PC-3 (cell line): Measurements from ENCODE around the gene PKNOX1. TPM values are rescaled to one million over a fixed set of nuclear protein-coding genes. Genes with fewer than 3 reads are reported as not detected.
"Not testable (repeated sequence)": the region's sequence is repeated elsewhere in the genome, so short reads cannot be mapped to it uniquely, and the experiment has no call there.

ENCODE experiments used
- ATAC-seq: fragments of 200-7000 bp; cut with Tn5 transposase; 2 replicates; pipeline ENCODE4 v1.9.1; 2020; ENCODE audit warnings: mild to moderate bottlenecking, moderate library complexity
- Bru-seq: library from RNA; stranded (reverse); fragments of 400-500 nt; gene quantifications from one replicate; lab custom pipeline; 2021; lab: Mats Ljungman, UMichigan
- BruChase-seq, 2 experiments: library from RNA; stranded (reverse); fragments of 400-500 nt; gene quantifications; one replicate each; lab custom pipeline; 2021; lab: Mats Ljungman, UMichigan
- BruUV-seq: library from RNA; stranded (reverse); fragments of 400-500 nt; replicated peaks from 2 replicates; lab custom pipeline; 2021; lab: Mats Ljungman, UMichigan
- CTCF ChIA-PET: fragments of 300-600 bp; sonication (Branson Sonifier 250); formaldehyde crosslinking; loops from one replicate; lab custom pipeline; 2022; ENCODE audit warnings: antibody characterized with exemption; lab: Charles Lee
- POLR2A ChIA-PET: fragments of 300-600 bp; sonication (Branson Sonifier 250); formaldehyde crosslinking; loops from one replicate; lab custom pipeline; 2022; ENCODE audit warnings: antibody characterized with exemption; ENCODE audit not compliant: unreplicated experiment; lab: Charles Lee
- DNase-seq: peaks from one replicate; pipeline ENCODE4 v3.0.0-alpha.2; 2015
- H2AFZ ChIP-seq: fragments of 300-600 bp; sonication (generic); 2 replicates; pipeline ENCODE4 v1.6.0; 2016; ENCODE audit warnings: antibody characterized with exemption, low read length
- H3F3A ChIP-seq: fragments of 300-600 bp; sonication (generic); one replicate; pipeline ENCODE4 v1.6.0; 2017; ENCODE audit warnings: antibody characterized with exemption, low read length, control low read depth, mild to moderate bottlenecking; ENCODE audit not compliant: unreplicated experiment
- H3K27ac ChIP-seq: fragments of 300-600 bp; sonication (generic); 2 replicates; pipeline ENCODE4 v1.5.1; 2016; ENCODE audit warnings: mild to moderate bottlenecking, low read length
- H3K27me3 ChIP-seq: fragments of 300-600 bp; sonication (generic); 2 replicates; pipeline ENCODE4 v1.6.1; 2016; ENCODE audit warnings: low read length, mixed read lengths
- H3K36me3 ChIP-seq: fragments of 300-600 bp; sonication (generic); 2 replicates; pipeline ENCODE4 v1.6.1; 2016; ENCODE audit warnings: low read depth, mixed run types, low read length, mixed read lengths
- H3K4me1 ChIP-seq: fragments of 300-600 bp; sonication (generic); 2 replicates; pipeline ENCODE4 v1.5.1; 2016; ENCODE audit warnings: low read length; ENCODE audit not compliant: insufficient read depth
- H3K4me2 ChIP-seq: fragments of 300-600 bp; sonication (generic); 2 replicates; pipeline ENCODE4 v1.6.0; 2016; ENCODE audit warnings: low read length
- H3K4me3 ChIP-seq: fragments of 300-600 bp; sonication (generic); 2 replicates; pipeline ENCODE4 v1.5.1; 2016; ENCODE audit warnings: mild to moderate bottlenecking, low read length, mixed read lengths
- H3K79me2 ChIP-seq: fragments of 300-600 bp; sonication (generic); 2 replicates; pipeline ENCODE4 v1.6.1; 2017; ENCODE audit warnings: low read length, mixed read lengths
- H3K9ac ChIP-seq: fragments of 300-600 bp; sonication (generic); 2 replicates; pipeline ENCODE4 v1.6.0; 2016; ENCODE audit warnings: mild to moderate bottlenecking, low read length
- H3K9me2 ChIP-seq: fragments of 300-600 bp; sonication (generic); replicated peaks from 2 replicates; pipeline ENCODE4 v1.6.1; 2016; ENCODE audit warnings: mixed run types, low read length, mixed read lengths
- H3K9me3 ChIP-seq: fragments of 300-600 bp; sonication (generic); 2 replicates; pipeline ENCODE4 v1.6.1; 2016; ENCODE audit warnings: low read length, mixed read lengths
- H4K20me1 ChIP-seq: fragments of 300-600 bp; sonication (generic); 2 replicates; pipeline ENCODE4 v1.6.1; 2016; ENCODE audit warnings: low read length, mixed read lengths
- EZH2 ChIP-seq: fragments of 300-600 bp; sonication (generic); IDR thresholded peaks from one replicate; pipeline ENCODE4 v1.6.1; 2017; ENCODE audit warnings: antibody characterized with exemption, mild to moderate bottlenecking, low read length; ENCODE audit not compliant: unreplicated experiment
- EZH2phosphoT487 ChIP-seq: fragments of 300-600 bp; sonication (generic); IDR thresholded peaks from 2 replicates; pipeline ENCODE4 v1.6.1; 2018; ENCODE audit warnings: mild to moderate bottlenecking, antibody characterized with exemption, low read length, borderline replicate concordance
- intact Hi-C: fragments of 100-400 bp; cut with micrococcal nuclease; formaldehyde crosslinking; loops from 2 replicates; pipeline ENCODE4 v1.9.0; 2023
- long read RNA-seq: library from polyadenylated mRNA; unstranded; transcript quantifications from one replicate; pipeline ENCODE4 v2.0.0, GENCODE V29; 2021; ENCODE audit not compliant: unreplicated experiment
- total RNA-seq: library from RNA; depleted of rRNA; stranded (reverse); fragments of >200 nt; gene quantifications from 2 replicates; pipeline ENCODE4 v1.2.3, GENCODE V29; 2014; rRNA removed
- TF ChIP-seq, protein P1 (sequence below): fragments of 300-600 bp; sonication (generic); conservative IDR thresholded peaks from 2 replicates; pipeline ENCODE4 v1.5.1; 2017; ENCODE audit warnings: antibody characterized with exemption, low read depth, mild to moderate bottlenecking, low read length

Gene PKNOX1
- total RNA-seq (14.9 and 19.7 TPM in 2 replicates), Bru-seq, nascent RNA (percentile 71 among the genes with signal in this experiment), BruChase-seq, experiment 1, labeled RNA remaining after a 6-hour chase (percentile 81 among the genes with signal in this experiment), BruChase-seq, experiment 2, labeled RNA remaining after a 2-hour chase (percentile 74 among the genes with signal in this experiment)
- long read RNA-seq, full-length matches to known transcripts: 7 of 24 reads
- long read RNA-seq, partial matches to known transcripts: 4 of 24 reads
- long read RNA-seq, other reads (novel, unspliced or antisense): 13 of 24 reads

DNA sequence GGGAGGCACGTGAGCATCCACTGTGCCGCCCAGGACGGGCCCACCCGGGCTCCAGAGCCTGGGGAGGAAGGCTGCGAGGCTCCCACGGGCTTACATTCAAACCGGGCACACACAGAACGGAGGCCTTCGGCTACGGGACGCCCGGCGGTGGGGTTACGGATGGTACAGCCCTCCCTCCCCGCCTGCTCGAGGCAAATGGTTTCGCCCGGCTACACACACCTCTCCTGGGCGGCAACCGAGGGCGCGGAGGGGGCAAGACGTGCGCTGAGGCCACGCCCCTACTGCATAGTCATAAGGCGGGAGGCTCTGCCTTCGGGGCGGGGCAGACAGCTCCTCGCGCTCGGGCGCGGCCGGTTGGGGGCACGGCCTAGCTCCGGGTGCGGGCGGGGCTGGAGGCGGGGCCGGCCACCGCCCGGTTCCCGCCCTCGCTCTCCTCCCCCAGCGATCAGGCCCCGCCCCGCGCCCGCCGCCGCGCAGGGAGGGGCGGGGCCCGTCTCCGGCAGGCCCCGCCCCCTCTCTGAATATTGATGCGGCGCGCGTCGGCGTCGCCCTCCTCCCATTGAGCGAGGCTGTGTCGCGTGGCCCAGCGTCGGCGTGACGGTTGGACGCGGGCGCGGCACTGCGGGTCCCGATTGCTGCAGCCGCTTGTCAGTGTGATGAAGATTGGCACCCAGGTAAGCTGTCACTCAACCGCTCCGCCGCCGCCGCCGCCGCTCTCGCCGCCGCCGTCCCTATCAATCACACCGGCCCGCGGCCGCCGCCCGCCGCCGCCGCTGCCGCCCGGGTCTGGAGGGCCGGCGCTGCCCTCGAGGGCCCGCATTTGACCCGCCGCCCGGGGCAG is at the start of gene PKNOX1:
TSS of gene PKNOX1 (plus strand) at position 572 of the 841 bp plus-strand sequence. CDS start 29,820 bp downstream, outside the sequence.
- Histone ChIP-seq H3K4me2 (peak within 1 kb of the TSS; percentile 97), H3K9me2 (no peaks in the 10 kb centered on the region), H4K20me1 (no peaks in the 10 kb centered on the region), H3K27ac (peak within 1 kb of the TSS; percentile 40), H3K79me2 (peaks cover 39% of the 10 kb centered on the region), H3K4me1 (peaks cover 16% of the 10 kb centered on the region), H3K9me3 (no peaks in the 10 kb centered on the region), H2AFZ (peak within 1 kb of the TSS; percentile 99), H3K4me3 (peak within 1 kb of the TSS; percentile 80), H3K9ac (peak within 1 kb of the TSS; percentile 88), H3K36me3 (peaks cover 13% of the 10 kb centered on the region), H3K27me3 (no peaks in the 10 kb centered on the region), H3F3A (no peaks in the 10 kb centered on the region)
- POLR2A ChIA-PET: interaction anchor here (0.6 to 1.3 kb wide), 5 partner anchors 12 to 458 kb away, joined by 3 to 12 read pairs (median 5); no protein-coding TSS in a partner anchor
- CTCF ChIA-PET: interaction anchor here (0.6 to 0.7 kb wide), 3 partner anchors 81 to 1036 kb away, joined by 3 to 5 read pairs (median 3); partner anchors contain the start of gene NDUFV3
- TF ChIP-seq, protein P1, sequence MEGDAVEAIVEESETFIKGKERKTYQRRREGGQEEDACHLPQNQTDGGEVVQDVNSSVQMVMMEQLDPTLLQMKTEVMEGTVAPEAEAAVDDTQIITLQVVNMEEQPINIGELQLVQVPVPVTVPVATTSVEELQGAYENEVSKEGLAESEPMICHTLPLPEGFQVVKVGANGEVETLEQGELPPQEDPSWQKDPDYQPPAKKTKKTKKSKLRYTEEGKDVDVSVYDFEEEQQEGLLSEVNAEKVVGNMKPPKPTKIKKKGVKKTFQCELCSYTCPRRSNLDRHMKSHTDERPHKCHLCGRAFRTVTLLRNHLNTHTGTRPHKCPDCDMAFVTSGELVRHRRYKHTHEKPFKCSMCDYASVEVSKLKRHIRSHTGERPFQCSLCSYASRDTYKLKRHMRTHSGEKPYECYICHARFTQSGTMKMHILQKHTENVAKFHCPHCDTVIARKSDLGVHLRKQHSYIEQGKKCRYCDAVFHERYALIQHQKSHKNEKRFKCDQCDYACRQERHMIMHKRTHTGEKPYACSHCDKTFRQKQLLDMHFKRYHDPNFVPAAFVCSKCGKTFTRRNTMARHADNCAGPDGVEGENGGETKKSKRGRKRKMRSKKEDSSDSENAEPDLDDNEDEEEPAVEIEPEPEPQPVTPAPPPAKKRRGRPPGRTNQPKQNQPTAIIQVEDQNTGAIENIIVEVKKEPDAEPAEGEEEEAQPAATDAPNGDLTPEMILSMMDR: no peak
- TF ChIP-seq EZH2phosphoT487 (no peak), EZH2 (no peak)
- ATAC-seq (peak; percentile 90), DNase-seq (peak; percentile 99)
- BruUV-seq: no TSS peak
- intact Hi-C loops: loop anchor here (10.0 kb wide), 2 partner anchors 49 to 79 kb away; partner anchors contain the start of genes ERVH48-1 and NDUFV3

GRCh38 chr21:42925114-42925926 is 49.0 kb upstream of the PKNOX1 start, which contains the start of gene ERVH48-1:
ERVH48-1 (minus strand) TSS chr21:42925630; CDS start chr21:42919006, 6,624 bp downstream.
- Histone ChIP-seq H3K79me2 (no peaks in the 10 kb centered on the region), H3K9me3 (no peaks in the 10 kb centered on the region)
- TF ChIP-seq EZH2phosphoT487: no peak
- no peak for TF ChIP-seq EZH2
- TF ChIP-seq, protein P1: no peak

GRCh38 chr21:42927474-42928200 is 46.7 kb upstream of the PKNOX1 start:
- H3K4me3 ChIP-seq, H3K27ac ChIP-seq, POLR2A ChIA-PET, H3K79me2 ChIP-seq, BruUV-seq, H3K4me2 ChIP-seq, DNase-seq, H3K9ac ChIP-seq, H3K9me2 ChIP-seq, CTCF ChIA-PET, H3K36me3 ChIP-seq, ATAC-seq, H3F3A ChIP-seq, H3K27me3 ChIP-seq, H2AFZ ChIP-seq, H3K9me3 ChIP-seq, H3K4me1 ChIP-seq, H4K20me1 ChIP-seq: not testable (repeated sequence)
- intact Hi-C loops: loop anchor here (10.0 kb wide), 1 partner anchor 47 kb away; the partner anchor contains the start of gene PKNOX1

More at GRCh38 chr21:42925114-42925926, 49.0 kb upstream of the PKNOX1 start, which contains the start of gene ERVH48-1:
- no peak within 1 kb of the TSS for H3K4me2 ChIP-seq
- DNase-seq (no peak), ATAC-seq (no peak)
- H3K27me3 ChIP-seq: no peaks in the 10 kb centered on the region
- H3F3A ChIP-seq: no peaks in the 10 kb centered on the region
- BruUV-seq: no TSS peak
- peaks cover 8% of the 10 kb centered on the region for H3K4me1 ChIP-seq
- no peaks in the 10 kb centered on the region for H3K9me2 ChIP-seq
- intact Hi-C loops: loop anchor here (10.0 kb wide), 1 partner anchor 49 kb away; the partner anchor contains the start of gene PKNOX1
- no peak within 1 kb of the TSS for H3K27ac ChIP-seq
- H3K9ac ChIP-seq: no peak within 1 kb of the TSS
- H4K20me1 ChIP-seq: no peaks in the 10 kb centered on the region
- H2AFZ ChIP-seq: no peak within 1 kb of the TSS
- ChIA-PET POLR2A (no interaction called here), CTCF (no interaction called here)
- no peak within 1 kb of the TSS for H3K4me3 ChIP-seq
- H3K36me3 ChIP-seq: no peaks in the 10 kb centered on the region
